Caco-2 (cell line): ENCODE results near the gene DOK7. TPM values are rescaled to one million over a fixed set of nuclear protein-coding genes. Genes with fewer than 3 reads are reported as not detected.

Source experiments
- BruUV-seq: library from RNA; stranded (reverse); fragments of 400-500 nt; replicated peaks from 2 replicates; lab custom pipeline; 2021; lab: Mats Ljungman, UMichigan
- CTCF ChIA-PET: fragments of 300-600 bp; sonication (Branson Sonifier 250); formaldehyde crosslinking; loops from one replicate; lab custom pipeline; 2022; ENCODE audit warnings: antibody characterized with exemption; lab: Charles Lee
- POLR2A ChIA-PET: fragments of 300-600 bp; sonication (Branson Sonifier 250); formaldehyde crosslinking; loops from one replicate; lab custom pipeline; 2022; ENCODE audit warnings: antibody characterized with exemption; lab: Charles Lee
- DNase-seq, 2 experiments: peaks; one replicate each; pipeline versions ENCODE4 v3.0.0 to v3.0.0-alpha.2; 2020 to 2022
- H3K27me3 ChIP-seq: replicated peaks from 2 replicates; pipeline ENCODE4 v1.6.0; 2011; ENCODE audit warnings: low read length; ENCODE audit not compliant: control insufficient read depth, insufficient read depth
- H3K36me3 ChIP-seq: 2 replicates; pipeline ENCODE4 v1.5.1; 2011; ENCODE audit warnings: low read length; ENCODE audit not compliant: control insufficient read depth, insufficient read depth
- H3K4me1 ChIP-seq: fragments of 250-450 bp; sonication (Bioruptor Pico); 2 replicates; pipeline ENCODE4 v1.5.1; 2020; ENCODE audit warnings: mild to moderate bottlenecking
- H3K4me3 ChIP-seq: 2 replicates; pipeline ENCODE4 v1.5.1; 2011; ENCODE audit warnings: low read depth, mild to moderate bottlenecking, control low read depth, low read length
- H3K9me3 ChIP-seq: fragments of 250-450 bp; sonication (Bioruptor Pico); 2 replicates; pipeline ENCODE4 v1.5.1; 2020; ENCODE audit warnings: mild to moderate bottlenecking, moderate library complexity
- H3K27ac Mint-ChIP-seq: one replicate; pipeline ENCODE4 v1.8.0; 2022; ENCODE audit warnings: mixed read lengths; ENCODE audit not compliant: unreplicated experiment
- H3K27me3 Mint-ChIP-seq: one replicate; pipeline ENCODE4 v1.8.0; 2022; ENCODE audit warnings: mixed read lengths; ENCODE audit not compliant: insufficient read depth, unreplicated experiment
- H3K36me3 Mint-ChIP-seq: one replicate; pipeline ENCODE4 v1.8.0; 2022; ENCODE audit warnings: mild to moderate bottlenecking, mixed read lengths; ENCODE audit not compliant: insufficient read depth, unreplicated experiment
- H3K4me1 Mint-ChIP-seq: one replicate; pipeline ENCODE4 v1.8.0; 2022; ENCODE audit warnings: low read depth, mixed read lengths; ENCODE audit not compliant: unreplicated experiment
- H3K4me3 Mint-ChIP-seq: one replicate; pipeline ENCODE4 v1.8.0; 2022; ENCODE audit warnings: mild to moderate bottlenecking, moderate library complexity, mixed read lengths; ENCODE audit not compliant: unreplicated experiment
- H3K9me3 Mint-ChIP-seq: one replicate; pipeline ENCODE4 v1.8.0; 2022; ENCODE audit warnings: mixed read lengths; ENCODE audit not compliant: unreplicated experiment
- intact Hi-C: fragments of 100-400 bp; cut with micrococcal nuclease; formaldehyde crosslinking; loops from one replicate; pipeline ENCODE4 v1.10.0; 2022; ENCODE audit not compliant: unreplicated experiment
- total RNA-seq: library from RNA; stranded (reverse); gene quantifications from 2 replicates; pipeline ENCODE4 v1.2.3, GENCODE V29; 2022
- TF ChIP-seq, protein P1 (sequence below), 2 experiments: fragments of 200-600 bp in 1 of 2; IDR thresholded peaks; 1 replicate in 1 of 2; 2 replicates in 1 of 2; pipeline versions ENCODE4 v1.5.1 to v1.8.0; 2011 to 2022; ENCODE audit warnings: antibody characterized with exemption in 1 of 2, control low read depth in 1 of 2, inconsistent platforms in 1 of 2, low read depth in 1 of 2, low read length in 1 of 2, mild to moderate bottlenecking in 1 of 2, moderate library complexity in 1 of 2; ENCODE audit not compliant: insufficient read depth in 1 of 2, severe bottlenecking in 1 of 2, unreplicated experiment in 1 of 2

Gene DOK7
- total RNA-seq, 1 experiment from 2014 or later = 0.29 TPM

DNA sequence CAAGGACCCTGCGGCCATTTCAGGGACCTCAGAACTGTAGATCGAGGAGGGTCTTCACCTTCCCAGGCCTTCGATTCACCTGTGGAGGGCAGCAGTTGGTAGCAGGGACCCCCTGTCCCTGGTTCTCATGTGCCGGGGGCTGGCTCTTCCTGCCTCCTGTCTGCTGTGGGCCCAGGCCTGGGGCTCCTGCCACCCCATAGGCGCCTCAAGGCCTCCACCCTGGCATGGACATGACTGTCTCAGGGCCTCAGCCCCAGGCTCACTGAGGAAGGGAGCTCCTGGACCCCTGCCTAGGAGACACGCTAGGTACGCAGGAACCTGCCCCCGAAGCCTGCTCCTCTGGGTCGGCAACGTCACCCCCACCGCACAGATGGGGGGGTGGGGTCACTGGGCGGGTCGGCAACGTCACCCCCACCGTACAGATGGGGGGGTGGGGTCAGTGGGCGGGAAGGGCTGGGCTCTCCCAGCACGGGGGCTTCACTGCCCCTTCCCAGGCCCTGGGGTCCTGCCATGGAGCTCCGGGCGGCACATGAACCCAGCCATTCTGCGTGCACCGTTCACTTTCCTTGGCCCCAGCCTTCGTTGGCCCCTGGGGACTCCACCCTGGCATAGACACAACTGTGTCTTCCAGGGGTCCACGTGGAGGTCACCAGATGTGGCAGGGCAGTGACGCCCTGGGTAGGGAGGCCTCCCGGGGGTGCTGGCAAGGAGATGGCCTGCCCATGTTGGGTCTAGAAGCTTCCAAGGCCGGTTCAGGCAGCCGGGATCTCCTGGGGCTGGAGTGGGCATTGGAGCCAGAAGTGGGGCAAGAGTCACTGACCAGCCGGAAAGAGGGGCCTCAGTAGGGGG lies 24.9 kb upstream of the DOK7 start:
- Mint-ChIP-seq H3K27ac (no peak overlapping the region), H3K4me1 (no peaks in the 10 kb centered on the region), H3K36me3 (no peaks in the 10 kb centered on the region), H3K27me3 (no peaks in the 10 kb centered on the region), H3K9me3 (no peaks in the 10 kb centered on the region), H3K4me3 (no peak overlapping the region)
- no peaks in the 10 kb centered on the region for H3K9me3 ChIP-seq
- DNase-seq = no peak
- BruUV-seq = no TSS peak
- CTCF ChIA-PET = interaction anchor here (0.9 kb wide), 1 partner anchor 14 kb away, joined by 3 read pairs; no protein-coding TSS in a partner anchor
- POLR2A ChIA-PET = interaction anchor here (0.5 kb wide), 1 partner anchor 47 kb away, joined by 3 read pairs; no protein-coding TSS in a partner anchor
- TF ChIP-seq, protein P1, sequence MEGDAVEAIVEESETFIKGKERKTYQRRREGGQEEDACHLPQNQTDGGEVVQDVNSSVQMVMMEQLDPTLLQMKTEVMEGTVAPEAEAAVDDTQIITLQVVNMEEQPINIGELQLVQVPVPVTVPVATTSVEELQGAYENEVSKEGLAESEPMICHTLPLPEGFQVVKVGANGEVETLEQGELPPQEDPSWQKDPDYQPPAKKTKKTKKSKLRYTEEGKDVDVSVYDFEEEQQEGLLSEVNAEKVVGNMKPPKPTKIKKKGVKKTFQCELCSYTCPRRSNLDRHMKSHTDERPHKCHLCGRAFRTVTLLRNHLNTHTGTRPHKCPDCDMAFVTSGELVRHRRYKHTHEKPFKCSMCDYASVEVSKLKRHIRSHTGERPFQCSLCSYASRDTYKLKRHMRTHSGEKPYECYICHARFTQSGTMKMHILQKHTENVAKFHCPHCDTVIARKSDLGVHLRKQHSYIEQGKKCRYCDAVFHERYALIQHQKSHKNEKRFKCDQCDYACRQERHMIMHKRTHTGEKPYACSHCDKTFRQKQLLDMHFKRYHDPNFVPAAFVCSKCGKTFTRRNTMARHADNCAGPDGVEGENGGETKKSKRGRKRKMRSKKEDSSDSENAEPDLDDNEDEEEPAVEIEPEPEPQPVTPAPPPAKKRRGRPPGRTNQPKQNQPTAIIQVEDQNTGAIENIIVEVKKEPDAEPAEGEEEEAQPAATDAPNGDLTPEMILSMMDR (IDR thresholded peaks at IDR 0.05; ENCODE audit: insufficient read depth in 1 of 2, low read depth in 1 of 2, low read length in 1 of 2, severe bottlenecking in 1 of 2, unreplicated experiment in 1 of 2) = no peak
- intact Hi-C loops = no loop called here
- H3K27me3 ChIP-seq = no peaks in the 10 kb centered on the region
- H3K4me1 ChIP-seq = peaks cover 17% of the 10 kb centered on the region
- H3K36me3 ChIP-seq = no peaks in the 10 kb centered on the region
- no peak overlapping the region for H3K4me3 ChIP-seq

DNA sequence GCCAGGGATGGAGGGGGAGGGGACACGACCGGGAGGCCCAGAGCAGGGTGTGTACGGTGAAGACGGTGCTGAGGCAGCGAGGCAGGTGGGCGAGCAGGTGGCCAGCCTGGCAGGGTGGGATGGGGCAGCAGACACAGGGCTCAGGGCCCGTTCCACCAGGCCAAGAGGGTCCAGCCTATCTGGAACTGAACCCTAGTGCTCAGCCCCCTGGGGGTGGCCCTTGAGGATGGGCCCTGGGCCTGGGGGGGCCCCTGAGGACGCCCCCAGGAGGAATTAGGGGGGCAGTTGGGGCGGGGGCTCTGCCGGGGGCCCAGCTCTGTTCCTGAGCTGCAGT lies 24.3 kb upstream of the DOK7 start:
- POLR2A ChIA-PET = interaction anchor here (0.5 kb wide), 1 partner anchor 46 kb away, joined by 3 read pairs; no protein-coding TSS in a partner anchor
- Mint-ChIP-seq H3K4me1 (no peaks in the 10 kb centered on the region), H3K36me3 (no peaks in the 10 kb centered on the region), H3K4me3 (no peak overlapping the region), H3K27ac (no peak overlapping the region), H3K9me3 (no peaks in the 10 kb centered on the region), H3K27me3 (no peaks in the 10 kb centered on the region)
- Histone ChIP-seq H3K27me3 (no peaks in the 10 kb centered on the region), H3K4me1 (peaks cover 19% of the 10 kb centered on the region), H3K9me3 (no peaks in the 10 kb centered on the region), H3K36me3 (no peaks in the 10 kb centered on the region), H3K4me3 (no peak overlapping the region)
- intact Hi-C loops = no loop called here
- CTCF ChIA-PET = interaction anchor here (0.9 kb wide), 1 partner anchor 15 kb away, joined by 3 read pairs; no protein-coding TSS in a partner anchor
- no TSS peak for BruUV-seq
- no peak for DNase-seq
- TF ChIP-seq, protein P1 (IDR thresholded peaks at IDR 0.05; ENCODE audit: insufficient read depth in 1 of 2, low read depth in 1 of 2, low read length in 1 of 2, severe bottlenecking in 1 of 2, unreplicated experiment in 1 of 2) = no peak

DNA sequence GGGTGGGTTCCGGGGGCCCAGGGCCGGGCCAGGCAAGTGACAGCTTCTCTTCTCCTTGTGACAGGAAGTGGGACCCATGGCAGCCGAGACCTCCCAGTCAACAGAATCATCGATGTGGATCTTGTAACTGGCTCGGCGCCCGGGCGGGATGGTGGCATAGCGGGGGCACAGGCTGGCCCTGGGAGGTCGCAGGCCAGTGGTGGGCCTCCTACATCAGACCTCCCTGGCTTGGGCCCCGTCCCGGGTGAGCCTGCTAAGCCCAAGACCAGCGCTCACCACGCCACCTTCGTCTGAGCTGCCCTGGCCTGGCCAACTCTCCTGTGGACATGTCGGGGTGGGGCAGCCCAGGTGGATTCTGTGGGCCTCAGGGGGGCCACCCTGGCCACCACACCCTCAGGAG lies 23.7 kb upstream of the DOK7 start:
- ChIA-PET POLR2A (no interaction called here), CTCF (no interaction called here)
- TF ChIP-seq, protein P1 (IDR thresholded peaks at IDR 0.05; ENCODE audit: insufficient read depth in 1 of 2, low read depth in 1 of 2, low read length in 1 of 2, severe bottlenecking in 1 of 2, unreplicated experiment in 1 of 2) = no peak
- BruUV-seq = no TSS peak
- Histone ChIP-seq H3K4me1 (peaks cover 19% of the 10 kb centered on the region), H3K9me3 (no peaks in the 10 kb centered on the region), H3K27me3 (no peaks in the 10 kb centered on the region), H3K36me3 (no peaks in the 10 kb centered on the region), H3K4me3 (no peak overlapping the region)
- Mint-ChIP-seq H3K27ac (no peak overlapping the region), H3K36me3 (no peaks in the 10 kb centered on the region), H3K9me3 (no peaks in the 10 kb centered on the region), H3K4me1 (no peaks in the 10 kb centered on the region), H3K4me3 (no peak overlapping the region), H3K27me3 (no peaks in the 10 kb centered on the region)
- intact Hi-C loops = no loop called here
- DNase-seq = no peak
